Urinary bladder (tissue), 4 donors: ENCODE results near the gene RASL10A. TPM values are rescaled to one million over a fixed set of nuclear protein-coding genes. Genes with fewer than 3 reads are reported as not detected.

Experiments used
- DNase-seq: peaks from one replicate; pipeline ENCODE4 v3.0.0-alpha.2; 2015; ENCODE audit errors: extremely low spot score
- H3K27ac ChIP-seq: one replicate; pipeline ENCODE4 v1.5.1; 2013; ENCODE audit warnings: low read depth, mild to moderate bottlenecking, moderate library complexity
- H3K36me3 ChIP-seq: one replicate; pipeline ENCODE4 v1.6.1; 2013; ENCODE audit warnings: mild to moderate bottlenecking, moderate library complexity; ENCODE audit not compliant: insufficient read depth
- H3K4me1 ChIP-seq: one replicate; pipeline ENCODE4 v1.6.1; 2013; ENCODE audit warnings: mild to moderate bottlenecking, moderate library complexity; ENCODE audit not compliant: insufficient read depth
- H3K4me3 ChIP-seq: one replicate; pipeline ENCODE4 v1.5.1; 2013; ENCODE audit warnings: low read depth, low read length
- WGBS: extraction: QIAGEN DNeasy Blood & Tissue Kit; methylation state at CpG from one replicate; pipeline ENCODE4 v1.1.7; 2013; 5-methylcytosine and 5-hydroxymethylcytosine counted together
- polyA plus RNA-seq: library from polyadenylated mRNA; stranded (reverse); fragments of 200-250 nt; gene quantifications from one replicate; pipeline ENCODE4 v1.2.3, GENCODE V29; 2013
- total RNA-seq: library from RNA; depleted of rRNA; stranded (reverse); fragments of >200 nt; gene quantifications from one replicate; pipeline ENCODE4 v1.2.3, GENCODE V29; 2014
- donor health status: healthy with polysubstance abuse.
- donor health status: healthy.

RASL10A gene
- total and polyA plus RNA-seq, 2 donors, result 0.58 to 2.0 TPM

GRCh38 chr22:29300807-29301601 is 14.5 kb downstream of the RASL10A start:
- DNase-seq, result no peak
- H3K4me1 ChIP-seq, result no peaks in the 10 kb centered on the region
- H3K36me3 ChIP-seq, result peaks cover 9% of the 10 kb centered on the region
- no peak overlapping the region for H3K4me3 ChIP-seq
- H3K27ac ChIP-seq, result no peak overlapping the region
- WGBS, result 70% methylated on average over 10 of the region's 10 CpGs

DNA sequence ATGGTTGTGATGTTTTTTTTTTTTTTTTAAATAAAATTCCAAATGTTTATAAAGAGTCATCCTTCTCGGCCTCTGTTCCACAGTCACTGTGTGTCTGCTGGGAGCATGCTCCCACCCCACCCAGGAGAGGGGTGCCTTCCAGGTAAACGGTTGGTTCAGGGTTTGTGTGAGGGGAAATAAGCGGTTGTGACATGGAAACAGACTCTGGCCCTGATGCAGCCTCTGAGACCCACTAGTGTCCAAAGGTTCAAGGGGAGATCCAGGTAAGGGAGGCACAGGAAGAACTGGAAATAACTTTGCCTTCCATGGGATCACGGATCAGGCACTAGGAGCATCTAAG is 15.1 kb downstream of the RASL10A start:
- no peak for DNase-seq
- 57% methylated on average over 4 of the region's 4 CpGs for WGBS
- no peak overlapping the region for H3K27ac ChIP-seq
- H3K4me3 ChIP-seq, result no peak overlapping the region
- H3K36me3 ChIP-seq, result peaks cover 9% of the 10 kb centered on the region
- no peaks in the 10 kb centered on the region for H3K4me1 ChIP-seq

- 86% methylated on average over 19 of the region's 19 CpGs for WGBS
- no peak for DNase-seq
- Histone ChIP-seq H3K27ac (no peak overlapping the region), H3K36me3 (peaks cover 9% of the 10 kb centered on the region), H3K4me3 (no peak overlapping the region), H3K4me1 (no peaks in the 10 kb centered on the region)
Observed at GRCh38 chr22:29299136-29299900, 16.2 kb downstream of the RASL10A start.

GRCh38 chr22:29298641-29299040 is 16.9 kb downstream of the RASL10A start:
- WGBS, result 80% methylated on average over 8 of the region's 8 CpGs
- Histone ChIP-seq H3K27ac (no peak overlapping the region), H3K36me3 (peaks cover 12% of the 10 kb centered on the region), H3K4me1 (no peaks in the 10 kb centered on the region), H3K4me3 (no peak overlapping the region)
- no peak for DNase-seq

DNA sequence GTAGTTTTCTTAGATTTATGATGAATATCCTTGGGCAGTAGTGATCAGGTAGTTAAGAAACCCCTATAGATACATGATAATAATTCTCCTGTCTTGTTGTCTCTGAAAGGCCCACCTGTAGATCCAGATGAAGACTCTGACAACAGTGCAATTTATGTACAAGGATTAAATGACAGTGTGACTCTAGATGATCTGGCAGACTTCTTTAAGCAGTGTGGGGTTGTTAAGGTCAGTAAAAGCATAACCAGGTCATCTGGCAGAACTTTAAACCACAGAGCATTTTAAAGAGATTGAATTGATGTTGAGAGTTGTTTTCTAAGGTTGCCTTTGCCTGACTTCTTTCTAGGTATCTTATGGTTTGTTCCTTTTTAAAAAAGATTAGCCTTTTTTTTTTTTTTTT is 23.1 kb downstream of the RASL10A start:
- DNase-seq, result no peak
- Histone ChIP-seq H3K4me3 (no peak overlapping the region), H3K27ac (no peak overlapping the region), H3K36me3 (peaks cover 20% of the 10 kb centered on the region), H3K4me1 (no peaks in the 10 kb centered on the region)

- H3K36me3 ChIP-seq, result peaks cover 21% of the 10 kb centered on the region
- 63% methylated on average over 7 of the region's 7 CpGs for WGBS
- no peaks in the 10 kb centered on the region for H3K4me1 ChIP-seq
- no peak overlapping the region for H3K4me3 ChIP-seq
- DNase-seq, result no peak
- no peak overlapping the region for H3K27ac ChIP-seq
Observed at GRCh38 chr22:29291215-29291614, 24.3 kb downstream of the RASL10A start.

DNA sequence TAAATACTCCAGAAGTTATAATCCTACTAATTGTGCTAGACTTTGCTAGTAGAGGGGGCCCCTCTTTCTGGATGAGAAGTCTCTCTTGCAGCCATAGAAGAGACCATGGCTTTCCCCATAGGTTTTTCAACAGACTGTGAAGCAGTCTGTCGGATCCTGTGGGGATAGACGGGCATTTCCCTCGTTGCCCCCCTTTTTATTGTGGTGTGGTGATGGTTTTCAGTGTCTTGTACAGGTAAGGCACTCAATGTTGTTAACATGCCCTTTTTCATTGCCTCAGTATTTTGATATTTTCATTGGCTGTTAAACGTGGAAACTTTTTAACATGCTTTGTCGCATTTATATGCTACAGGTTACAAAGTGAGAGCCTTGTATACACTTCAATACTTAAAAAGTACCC is 25.4 kb downstream of the RASL10A start:
- peaks cover 24% of the 10 kb centered on the region for H3K36me3 ChIP-seq
- H3K27ac ChIP-seq, result no peak overlapping the region
- WGBS, result 69% methylated on average over 5 of the region's 5 CpGs
- no peaks in the 10 kb centered on the region for H3K4me1 ChIP-seq
- no peak overlapping the region for H3K4me3 ChIP-seq
- no peak for DNase-seq

GRCh38 chr22:29288837-29289236 is 26.7 kb downstream of the RASL10A start:
- no peak for DNase-seq
- WGBS, result 46% methylated on average over 2 of the region's 2 CpGs
- Histone ChIP-seq H3K36me3 (peaks cover 23% of the 10 kb centered on the region), H3K27ac (no peak overlapping the region), H3K4me1 (no peaks in the 10 kb centered on the region), H3K4me3 (no peak overlapping the region)

GRCh38 chr22:29284196-29284595 is 31.3 kb downstream of the RASL10A start:
- 94% methylated on average over 3 of the region's 3 CpGs for WGBS
- peaks cover 15% of the 10 kb centered on the region for H3K36me3 ChIP-seq
- no peaks in the 10 kb centered on the region for H3K4me1 ChIP-seq
- H3K27ac ChIP-seq, result no peak overlapping the region
- no peak for DNase-seq
- H3K4me3 ChIP-seq, result no peak overlapping the region

GRCh38 chr22:29277927-29278326 is 37.6 kb downstream of the RASL10A start:
- Histone ChIP-seq H3K27ac (no peak overlapping the region), H3K36me3 (peaks cover 7% of the 10 kb centered on the region), H3K4me3 (no peak overlapping the region), H3K4me1 (no peaks in the 10 kb centered on the region)
- whole genome bisulfite sequencing, result 93% methylated on average over 1 of the region's 1 CpG
- DNase-seq, result no peak

DNA sequence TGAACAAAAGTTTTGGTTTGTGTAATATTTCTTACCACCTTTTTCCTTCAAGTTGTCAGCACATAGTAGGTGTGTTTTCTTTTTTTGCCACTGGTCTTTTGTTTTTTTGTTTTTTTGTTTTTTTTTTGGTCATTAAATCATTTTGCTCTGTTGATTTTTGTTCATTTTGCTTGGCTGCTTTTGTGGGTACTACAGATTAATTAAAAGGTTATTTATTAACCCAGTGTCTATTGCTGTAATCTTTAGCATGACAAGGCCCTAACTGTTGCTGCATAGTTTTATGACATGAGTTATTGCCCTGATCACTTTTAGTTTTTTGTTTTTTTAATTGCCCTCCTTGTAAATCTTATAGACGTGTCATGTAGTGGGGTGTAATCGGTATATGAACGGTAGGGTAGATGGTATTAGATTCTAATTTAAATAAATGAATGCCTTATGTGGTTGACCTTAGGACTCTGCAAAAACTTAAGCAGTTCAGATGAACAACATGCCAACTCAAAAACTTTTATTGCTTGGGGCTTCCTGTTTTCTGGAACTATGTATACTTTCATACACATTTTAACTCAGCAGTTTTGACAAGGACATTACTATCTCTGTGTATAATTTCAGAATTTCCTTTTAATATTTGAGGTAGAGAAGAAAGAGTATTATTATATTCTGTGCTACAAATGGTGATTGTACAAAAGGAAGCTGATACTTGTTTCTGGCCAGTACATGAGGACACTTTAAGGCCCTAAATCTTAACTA is 39.5 kb downstream of the RASL10A start:
- no peak overlapping the region for H3K4me3 ChIP-seq
- H3K4me1 ChIP-seq, result no peaks in the 10 kb centered on the region
- H3K27ac ChIP-seq, result no peak overlapping the region
- no peak for DNase-seq
- WGBS, result 62% methylated on average over 3 of the region's 3 CpGs
- peaks cover 7% of the 10 kb centered on the region for H3K36me3 ChIP-seq

- H3K27ac ChIP-seq, result no peak overlapping the region
- H3K4me1 ChIP-seq, result no peaks in the 10 kb centered on the region
- H3K4me3 ChIP-seq, result no peak overlapping the region
- DNase-seq, result no peak
- peaks cover 5% of the 10 kb centered on the region for H3K36me3 ChIP-seq
- 51% methylated on average over 3 of the region's 3 CpGs for WGBS
Observed at GRCh38 chr22:29275167-29275566, 40.3 kb downstream of the RASL10A start.

DNA sequence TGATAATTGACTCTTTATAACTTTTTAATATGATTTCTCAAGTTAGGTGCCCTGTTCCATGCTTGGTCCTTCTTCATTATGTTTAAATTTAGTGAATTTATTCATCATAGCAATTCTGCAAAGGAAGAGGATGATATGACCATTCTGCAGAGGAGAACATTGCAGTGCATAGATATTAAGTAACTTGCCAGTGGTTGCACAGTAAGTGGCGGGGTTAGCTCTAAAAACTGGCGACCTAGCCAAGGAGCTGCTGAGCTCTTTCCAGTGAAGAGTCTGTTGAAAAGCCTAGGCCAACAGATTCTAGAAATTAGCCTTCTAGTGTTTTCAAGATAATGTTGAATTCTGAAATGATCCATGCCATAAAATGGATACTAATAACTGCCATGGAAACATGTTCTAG is 42.9 kb downstream of the RASL10A start:
- Histone ChIP-seq H3K4me1 (no peaks in the 10 kb centered on the region), H3K4me3 (no peak overlapping the region), H3K27ac (no peak overlapping the region), H3K36me3 (peaks cover 2% of the 10 kb centered on the region)
- no peak for DNase-seq
- 63% methylated on average over 2 of the region's 2 CpGs for WGBS
